ENCODE data around the gene FOXJ2. TPM values are rescaled to one million over a fixed set of nuclear protein-coding genes. Genes with fewer than 3 reads are reported as not detected.

The FOXJ2 gene
- total RNA-seq, 2 donors from 2014 or later, result 16.2 to 17.2 TPM

- Mint-ChIP-seq H3K27me3 (no peaks in the 10 kb centered on the region), H3K9me3 (no peaks in the 10 kb centered on the region), H3K4me1 (ENCODE audit: low read depth in 2 of 2) (peaks cover 57 to 63% of the 10 kb centered on the region in 2 donors), H3K27ac (peak overlapping the region; percentile 5 to 58), H3K4me3 (peak overlapping the region; percentile 9), H3K36me3 (no peaks in the 10 kb centered on the region)
- ATAC-seq (no peak), DNase-seq (ENCODE audit: low spot score) (no peak)
Observed at GRCh38 chr12:8036346-8036745, 3.8 kb downstream of the FOXJ2 start.

- Mint-ChIP-seq H3K36me3 (no peaks in the 10 kb centered on the region), H3K4me3 (peak overlapping the region; percentile 9), H3K4me1 (ENCODE audit: low read depth in 2 of 2) (peaks cover 53 to 63% of the 10 kb centered on the region in 2 donors), H3K27me3 (no peaks in the 10 kb centered on the region), H3K9me3 (no peaks in the 10 kb centered on the region), H3K27ac (peak overlapping the region; percentile 5 to 58)
- ATAC-seq (no peak), DNase-seq (ENCODE audit: low spot score) (no peak)
Observed at GRCh38 chr12:8037046-8037663, 4.6 kb downstream of the FOXJ2 start.

DNA sequence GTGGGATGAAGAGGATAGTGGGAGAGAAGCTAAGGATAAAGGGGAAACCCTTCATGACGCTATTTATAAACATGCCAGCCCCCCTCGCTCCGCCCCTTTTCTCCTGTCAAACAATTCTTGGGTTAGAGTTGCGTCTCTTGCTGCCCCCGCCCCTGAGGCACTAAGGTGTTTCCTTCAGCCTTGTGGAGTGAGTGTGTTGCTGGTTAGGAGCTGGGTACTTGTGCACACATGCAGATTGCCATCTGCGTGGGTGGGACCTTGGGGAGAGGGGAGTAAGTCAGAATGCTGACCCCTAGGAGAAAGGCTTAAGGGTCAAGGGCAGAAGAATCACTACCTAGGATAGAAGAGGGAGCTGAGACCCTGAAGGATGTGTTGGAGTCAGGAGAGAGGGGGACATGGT lies 5.4 kb downstream of the FOXJ2 start:
- no peaks in the 10 kb centered on the region for H3K9me3 Mint-ChIP-seq
- peaks cover 5% of the 10 kb centered on the region for H3K36me3 Mint-ChIP-seq
- H3K27me3 Mint-ChIP-seq, result no peaks in the 10 kb centered on the region
- ATAC-seq (no peak), DNase-seq (ENCODE audit: low spot score) (no peak)
- H3K4me1 Mint-ChIP-seq (ENCODE audit: low read depth in 2 of 2), result peaks cover 52 to 63% of the 10 kb centered on the region in 2 donors
- peak overlapping the region; percentile 4 to 58 for H3K27ac Mint-ChIP-seq
- peak overlapping the region; percentile 56 for H3K4me3 Mint-ChIP-seq

- H3K27me3 Mint-ChIP-seq, result no peaks in the 10 kb centered on the region
- peak overlapping the region; percentile 56 for H3K4me3 Mint-ChIP-seq
- H3K9me3 Mint-ChIP-seq, result no peaks in the 10 kb centered on the region
- ATAC-seq, result peak; percentile 54 to 70
- peaks cover 48 to 56% of the 10 kb centered on the region in 2 donors for H3K4me1 Mint-ChIP-seq (ENCODE audit: low read depth in 2 of 2)
- H3K36me3 Mint-ChIP-seq, result peaks cover 5% of the 10 kb centered on the region
- DNase-seq (ENCODE audit: low spot score), result no peak
- peak overlapping the region; percentile 4 to 58 for H3K27ac Mint-ChIP-seq
Observed at GRCh38 chr12:8038659-8039114, 6.2 kb downstream of the FOXJ2 start.

DNA sequence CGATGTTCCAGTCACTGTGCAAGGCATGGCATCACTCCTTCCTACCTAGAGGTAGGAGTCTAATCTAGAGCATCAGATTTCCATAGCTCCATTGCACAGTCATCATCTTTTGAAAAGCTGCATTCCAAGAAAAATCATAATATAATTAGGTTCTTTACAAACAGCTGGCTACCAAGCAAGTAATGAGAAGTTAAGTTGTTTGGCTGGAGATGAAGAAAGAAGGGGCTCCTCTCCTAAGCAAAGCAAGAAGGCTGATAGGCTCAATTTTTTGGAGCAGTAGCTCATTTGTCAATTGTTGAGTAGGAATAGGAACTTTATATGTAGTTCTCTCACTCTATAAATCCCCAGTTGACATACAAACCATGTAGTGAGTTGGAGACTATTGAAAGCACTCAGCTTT lies 8.3 kb downstream of the FOXJ2 start:
- ATAC-seq, result no peak
- no peak overlapping the region for H3K27ac Mint-ChIP-seq
- no peaks in the 10 kb centered on the region for H3K27me3 Mint-ChIP-seq
- no peak for DNase-seq (ENCODE audit: low spot score)
- peaks cover 9% of the 10 kb centered on the region for H3K36me3 Mint-ChIP-seq
- no peak overlapping the region for H3K4me3 Mint-ChIP-seq
- H3K4me1 Mint-ChIP-seq (ENCODE audit: low read depth in 2 of 2), result peaks cover 30 to 36% of the 10 kb centered on the region in 2 donors
- no peaks in the 10 kb centered on the region for H3K9me3 Mint-ChIP-seq

DNA sequence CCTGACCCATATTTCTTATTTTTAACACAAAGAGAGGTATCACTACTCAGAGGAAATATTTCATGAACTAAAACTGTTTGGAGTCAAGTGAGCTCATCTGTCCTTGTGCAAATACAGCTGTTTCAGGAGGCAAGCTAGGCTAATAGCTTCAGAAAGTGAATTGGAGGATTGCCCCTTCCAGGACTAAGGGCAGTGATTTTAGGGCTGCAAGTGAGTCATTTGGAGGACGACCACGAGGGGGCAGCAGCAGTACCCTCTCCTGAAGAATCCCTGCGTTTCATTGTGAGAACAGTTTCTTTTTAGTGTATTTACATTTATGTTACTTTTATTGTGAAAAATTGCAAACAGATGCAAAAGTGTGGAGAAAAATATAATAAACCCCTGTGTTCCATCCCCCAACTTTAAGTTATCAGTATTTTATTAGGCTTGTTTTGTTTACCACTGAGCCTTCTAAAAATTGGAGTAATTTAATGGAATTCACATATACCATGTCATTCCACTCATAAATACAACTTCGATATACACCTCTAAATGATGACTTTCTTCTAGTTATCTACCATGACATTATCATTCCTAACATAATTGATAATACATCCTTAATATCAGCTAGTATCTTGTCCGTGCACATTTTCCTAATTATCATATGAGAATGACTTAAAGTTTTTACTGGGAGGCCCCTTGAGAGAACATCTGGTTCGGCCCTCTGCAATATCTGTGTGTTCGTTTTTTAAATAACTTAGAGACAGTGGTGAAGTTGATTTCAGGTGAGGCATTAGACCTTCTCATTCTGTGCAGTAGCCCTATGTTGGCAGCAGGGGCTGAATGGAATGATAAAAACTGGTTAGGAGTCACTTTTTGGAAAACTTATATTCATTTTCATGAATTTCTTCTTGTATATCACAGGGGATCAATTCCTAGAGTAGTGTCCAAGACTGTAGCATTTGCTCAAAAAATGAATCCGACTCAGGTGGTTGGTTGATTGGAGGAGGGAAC lies 13.7 kb downstream of the FOXJ2 start:
- no peak overlapping the region for H3K4me3 Mint-ChIP-seq
- H3K9me3 Mint-ChIP-seq, result no peaks in the 10 kb centered on the region
- H3K36me3 Mint-ChIP-seq, result peaks cover 28% of the 10 kb centered on the region
- H3K4me1 Mint-ChIP-seq (ENCODE audit: low read depth in 2 of 2), result peaks cover 7 to 19% of the 10 kb centered on the region in 2 donors
- DNase-seq (ENCODE audit: low spot score) (peak; percentile 75), ATAC-seq (peak; percentile 64 to 70)
- no peaks in the 10 kb centered on the region for H3K27me3 Mint-ChIP-seq
- no peak overlapping the region for H3K27ac Mint-ChIP-seq

DNA sequence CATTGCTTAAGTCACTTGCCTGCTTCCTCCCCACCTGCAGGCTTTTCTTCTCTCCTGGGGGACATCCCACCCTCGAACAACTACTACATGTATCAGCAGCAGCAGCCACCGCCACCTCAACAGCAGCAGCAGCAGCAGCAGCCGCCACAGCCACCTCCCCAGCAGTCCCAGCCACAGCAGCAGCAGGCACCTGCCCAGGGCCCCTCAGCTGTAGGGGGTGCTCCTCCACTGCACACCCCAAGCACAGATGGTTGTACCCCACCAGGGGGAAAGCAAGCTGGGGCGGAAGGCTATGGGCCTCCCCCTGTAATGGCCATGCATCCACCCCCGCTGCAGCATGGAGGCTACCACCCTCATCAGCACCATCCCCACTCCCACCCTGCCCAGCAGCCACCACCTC lies 15.3 kb downstream of the FOXJ2 start:
- Mint-ChIP-seq H3K4me1 (ENCODE audit: low read depth in 2 of 2) (peaks cover 7 to 19% of the 10 kb centered on the region in 2 donors), H3K27ac (no peak overlapping the region)

GRCh38 chr12:8048906-8049305 lies 16.4 kb downstream of the FOXJ2 start:
- Mint-ChIP-seq H3K4me3 (peak overlapping the region; percentile 32), H3K27ac (peak overlapping the region; percentile 55 to 69), H3K36me3 (peaks cover 27% of the 10 kb centered on the region), H3K4me1 (ENCODE audit: low read depth in 2 of 2) (peaks cover 7 to 19% of the 10 kb centered on the region in 2 donors), H3K9me3 (no peaks in the 10 kb centered on the region), H3K27me3 (no peaks in the 10 kb centered on the region)
- DNase-seq (ENCODE audit: low spot score) (no peak), ATAC-seq (peak in 1 of 2 donors; percentile 50)

More for the DNA sequence above, 15.3 kb downstream of the FOXJ2 start:
- Mint-ChIP-seq H3K9me3 (no peaks in the 10 kb centered on the region), H3K27me3 (no peaks in the 10 kb centered on the region), H3K36me3 (peaks cover 23% of the 10 kb centered on the region), H3K4me3 (no peak overlapping the region)
- DNase-seq (ENCODE audit: low spot score), result no peak
- no peak for ATAC-seq

GRCh38 chr12:8050600-8051250 lies 18.2 kb downstream of the FOXJ2 start:
- DNase-seq (ENCODE audit: low spot score) (no peak), ATAC-seq (no peak)
- Mint-ChIP-seq H3K36me3 (peaks cover 25% of the 10 kb centered on the region), H3K27ac (peak overlapping the region in 1 of 2 donors; percentile 69), H3K9me3 (no peaks in the 10 kb centered on the region), H3K4me3 (no peak overlapping the region), H3K27me3 (no peaks in the 10 kb centered on the region), H3K4me1 (ENCODE audit: low read depth in 2 of 2) (peaks cover 7 to 19% of the 10 kb centered on the region in 2 donors)

GRCh38 chr12:8052679-8053078 lies 20.2 kb downstream of the FOXJ2 start:
- Mint-ChIP-seq H3K36me3 (peaks cover 25% of the 10 kb centered on the region), H3K27ac (peak overlapping the region in 1 of 2 donors; percentile 62), H3K4me1 (ENCODE audit: low read depth in 2 of 2) (peaks cover 14 to 22% of the 10 kb centered on the region in 2 donors), H3K27me3 (no peaks in the 10 kb centered on the region), H3K9me3 (no peaks in the 10 kb centered on the region), H3K4me3 (no peak overlapping the region)
- ATAC-seq, result peak in 1 of 2 donors; percentile 43
- no peak for DNase-seq (ENCODE audit: low spot score)

DNA sequence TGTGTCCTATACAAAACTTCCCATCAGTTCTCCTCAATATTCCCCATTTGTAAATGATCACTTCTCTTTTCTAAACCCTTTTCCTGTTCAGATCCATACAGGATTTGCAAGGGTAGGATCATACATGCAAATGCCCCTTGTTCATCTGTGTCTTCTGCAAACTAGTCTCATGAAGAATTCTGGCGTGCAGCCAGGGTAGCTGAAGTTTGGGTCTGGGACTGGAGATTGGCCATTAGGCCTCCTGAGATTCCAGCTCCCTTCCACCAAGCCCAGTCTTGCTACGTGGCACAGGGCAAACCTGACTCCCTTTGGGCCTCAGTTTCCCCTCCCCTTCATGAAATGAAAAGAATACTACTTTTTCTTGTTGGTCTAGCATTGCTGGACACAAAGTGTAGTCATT lies 22.3 kb downstream of the FOXJ2 start:
- Mint-ChIP-seq H3K4me1 (ENCODE audit: low read depth in 2 of 2) (peaks cover 13 to 23% of the 10 kb centered on the region in 2 donors), H3K9me3 (no peaks in the 10 kb centered on the region), H3K4me3 (no peak overlapping the region), H3K36me3 (peaks cover 10% of the 10 kb centered on the region), H3K27me3 (no peaks in the 10 kb centered on the region), H3K27ac (no peak overlapping the region)
- DNase-seq (ENCODE audit: low spot score) (no peak), ATAC-seq (no peak)

DNA sequence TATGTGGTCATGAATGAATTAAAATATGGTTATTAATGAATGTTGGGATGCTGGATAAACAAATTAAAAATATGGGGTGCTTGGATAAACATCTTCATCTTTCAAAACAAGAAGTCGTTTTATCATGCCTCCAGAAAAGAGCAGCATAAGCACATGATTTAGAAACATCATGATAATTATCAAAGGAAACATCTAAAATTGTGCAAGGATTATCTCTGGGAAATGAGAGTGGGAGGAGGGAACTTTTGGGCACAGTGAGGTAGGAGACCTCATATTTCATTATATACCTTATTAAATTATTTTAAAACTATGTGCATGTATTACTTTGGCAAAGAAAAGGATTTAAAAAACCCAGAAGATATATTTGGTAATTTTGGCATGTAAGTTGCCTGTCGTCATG lies 24.8 kb downstream of the FOXJ2 start:
- Mint-ChIP-seq H3K27me3 (no peaks in the 10 kb centered on the region), H3K4me1 (ENCODE audit: low read depth in 2 of 2) (peaks cover 13 to 30% of the 10 kb centered on the region in 2 donors), H3K9me3 (no peaks in the 10 kb centered on the region), H3K4me3 (peak overlapping the region; percentile 73), H3K36me3 (peaks cover 6% of the 10 kb centered on the region), H3K27ac (peak overlapping the region; percentile 36 to 85)
- ATAC-seq (no peak), DNase-seq (ENCODE audit: low spot score) (no peak)

DNA sequence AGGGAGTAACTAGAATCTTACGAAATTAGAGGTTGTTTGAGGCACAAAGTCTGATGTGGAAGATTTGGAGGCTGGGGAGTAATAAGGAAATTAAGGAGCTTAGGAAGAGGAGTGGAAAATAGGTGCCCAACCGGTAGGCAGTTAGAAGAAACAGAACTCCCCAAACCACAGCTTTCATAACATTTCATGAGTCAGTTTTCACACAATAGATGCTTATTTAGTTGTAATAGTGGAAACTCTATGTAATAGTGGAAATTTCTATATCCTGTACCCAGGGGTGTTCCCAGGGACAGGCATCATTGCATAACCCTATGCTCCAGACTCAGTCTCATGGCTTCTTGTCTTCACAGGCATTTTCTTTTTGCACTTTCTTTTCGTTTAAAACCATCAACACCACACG lies 25.3 kb downstream of the FOXJ2 start:
- peak; percentile 62 to 89 for ATAC-seq
- no peak for DNase-seq (ENCODE audit: low spot score)

More for the DNA sequence above, 25.3 kb downstream of the FOXJ2 start:
- Mint-ChIP-seq H3K4me1 (ENCODE audit: low read depth in 2 of 2) (peaks cover 13 to 32% of the 10 kb centered on the region in 2 donors), H3K4me3 (peak overlapping the region; percentile 73), H3K36me3 (peaks cover 6% of the 10 kb centered on the region), H3K27ac (peak overlapping the region; percentile 36 to 85), H3K27me3 (no peaks in the 10 kb centered on the region), H3K9me3 (no peaks in the 10 kb centered on the region)

Measured in natural killer cell treated with Interleukin-12 subunit alpha and Interleukin-12 subunit beta and Interleukin-15 and Interleukin-18, amount 100 ng/mL, for 72 hours (primary cell).